BLaER1 treated with 17β-estradiol and CSF1 and Interleukin-3, amounts not matched to agents 10 nM and 100 nM (cell line): ENCODE results near the gene C11orf21.
A peak's percentile ranks its signal among the peaks of the same experiment; 100 is the strongest.
"Not testable (repeated sequence)": the region's sequence is repeated elsewhere in the genome, so short reads cannot be mapped to it uniquely, and the experiment has no call there.

ENCODE experiments used
- H3K27ac ChIP-seq, 11 experiments: shearing (Covaris generic); formaldehyde crosslinking; 2 replicates each; pipeline ENCODE4 v1.8.1; 2022
- H3K27me3 ChIP-seq, 11 experiments: shearing (Covaris generic); formaldehyde crosslinking; 2 replicates each; pipeline ENCODE4 v1.8.1; 2022
- H3K36me3 ChIP-seq, 11 experiments: shearing (Covaris generic); formaldehyde crosslinking; 2 replicates each; pipeline ENCODE4 v1.8.1; 2022
- H3K4me1 ChIP-seq, 10 experiments: shearing (Covaris generic); formaldehyde crosslinking; 2 replicates each; pipeline ENCODE4 v1.8.1; 2022
- H3K4me2 ChIP-seq, 11 experiments: shearing (Covaris generic); formaldehyde crosslinking; 2 replicates each; pipeline ENCODE4 v1.8.1; 2022
- H3K4me3 ChIP-seq, 10 experiments: shearing (Covaris generic); formaldehyde crosslinking; 2 replicates each; pipeline ENCODE4 v1.8.1; 2022
- H3K9ac ChIP-seq, 11 experiments: shearing (Covaris generic); formaldehyde crosslinking; 2 replicates each; pipeline ENCODE4 v1.8.1; 2022
- H3K9me3 ChIP-seq, 11 experiments: shearing (Covaris generic); formaldehyde crosslinking; replicated peaks in 1 of 11; 2 replicates each; pipeline ENCODE4 v1.8.1; 2022
- H4K20me1 ChIP-seq, 11 experiments: shearing (Covaris generic); formaldehyde crosslinking; 2 replicates each; pipeline ENCODE4 v1.8.1; 2022
- Cebpa-rat ChIP-seq, 11 experiments: shearing (Covaris generic); IDR thresholded peaks; 2 replicates each; pipeline ENCODE4 v1.8.1; 2022

The C11orf21 gene

GRCh38 chr11:2332569-2332968, 30.9 kb upstream of the C11orf21 start:
- not testable (repeated sequence) for H4K20me1 ChIP-seq, H3K27ac ChIP-seq, H3K4me3 ChIP-seq, H3K4me2 ChIP-seq, H3K9ac ChIP-seq, H3K27me3 ChIP-seq, H3K36me3 ChIP-seq, H3K4me1 ChIP-seq
- H3K9me3 ChIP-seq = peaks cover 15 to 33% (median 25%) of the 10 kb centered on the region in 11 experiments

GRCh38 chr11:2331404-2331803, 29.7 kb upstream of the C11orf21 start:
- Histone ChIP-seq H3K36me3 (no peaks in the 10 kb centered on the region; a peak in 1 of 22 replicates), H3K9me3 (peaks cover 15 to 33% (median 25%) of the 10 kb centered on the region in 11 experiments), H4K20me1 (no peaks in the 10 kb centered on the region), H3K4me1 (peaks cover 0 to 16% (median under 1%) of the 10 kb centered on the region in 10 experiments; a peak in 8 of 20 replicates), H3K4me3 (no peak overlapping the region), H3K9ac (no peak overlapping the region), H3K4me2 (no peak overlapping the region), H3K27me3 (no peaks in the 10 kb centered on the region), H3K27ac (no peak overlapping the region)
- no peak for TF ChIP-seq Cebpa-rat (IDR thresholded peaks at IDR 0.05)

- H3K4me3 ChIP-seq = no peak overlapping the region
- no peak overlapping the region for H3K9ac ChIP-seq
- H3K4me1 ChIP-seq = peaks cover 0 to 16% (median 0%) of the 10 kb centered on the region in 10 experiments; a peak in 7 of 20 replicates
- TF ChIP-seq Cebpa-rat (IDR thresholded peaks at IDR 0.05) = no peak
- H3K27ac ChIP-seq = no peak overlapping the region
- no peak overlapping the region for H3K4me2 ChIP-seq
- H4K20me1 ChIP-seq = no peaks in the 10 kb centered on the region
- H3K9me3 ChIP-seq = peaks cover 15 to 33% (median 25%) of the 10 kb centered on the region in 11 experiments
- H3K36me3 ChIP-seq = no peaks in the 10 kb centered on the region; a peak in 1 of 22 replicates
- no peaks in the 10 kb centered on the region for H3K27me3 ChIP-seq
Measured at GRCh38 chr11:2330696-2331095, 29.0 kb upstream of the C11orf21 start.

GRCh38 chr11:2329551-2329950, 27.8 kb upstream of the C11orf21 start:
- no peak for TF ChIP-seq Cebpa-rat (IDR thresholded peaks at IDR 0.05)
- Histone ChIP-seq H3K4me1 (peaks cover 0 to 16% (median 0%) of the 10 kb centered on the region in 10 experiments; a peak in 7 of 20 replicates), H3K27ac (no peak overlapping the region), H3K9me3 (peaks cover 15 to 34% (median 25%) of the 10 kb centered on the region in 11 experiments), H3K4me3 (no peak overlapping the region), H3K36me3 (no peaks in the 10 kb centered on the region; a peak in 1 of 22 replicates), H3K9ac (no peak overlapping the region), H3K27me3 (no peaks in the 10 kb centered on the region), H3K4me2 (peak overlapping the region in 4 of 11 experiments; percentile 7 to 26 (median 12); a peak in 3 of 22 replicates), H4K20me1 (no peaks in the 10 kb centered on the region)

- Histone ChIP-seq H3K4me1 (peaks cover 0 to 16% (median 0%) of the 10 kb centered on the region in 10 experiments; a peak in 7 of 20 replicates), H3K36me3 (no peaks in the 10 kb centered on the region; a peak in 1 of 22 replicates), H4K20me1 (no peaks in the 10 kb centered on the region), H3K9me3 (peaks cover 15 to 39% (median 25%) of the 10 kb centered on the region in 11 experiments), H3K4me2 (peak overlapping the region in 4 of 11 experiments; percentile 7 to 26 (median 12); a peak in 3 of 22 replicates), H3K27ac (no peak overlapping the region), H3K4me3 (no peak overlapping the region), H3K27me3 (no peaks in the 10 kb centered on the region), H3K9ac (no peak overlapping the region)
- TF ChIP-seq Cebpa-rat (IDR thresholded peaks at IDR 0.05) = no peak
Measured at GRCh38 chr11:2328656-2329354, 27.1 kb upstream of the C11orf21 start.

- H3K36me3 ChIP-seq = no peaks in the 10 kb centered on the region; a peak in 1 of 22 replicates
- no peak overlapping the region for H3K9ac ChIP-seq
- H3K27ac ChIP-seq = no peak overlapping the region
- H3K27me3 ChIP-seq = no peaks in the 10 kb centered on the region
- H3K4me1 ChIP-seq = peaks cover 0 to 16% (median 0%) of the 10 kb centered on the region in 10 experiments; a peak in 7 of 20 replicates
- H3K4me3 ChIP-seq = no peak overlapping the region
- no peaks in the 10 kb centered on the region for H4K20me1 ChIP-seq
- no peak for TF ChIP-seq Cebpa-rat (IDR thresholded peaks at IDR 0.05)
- no peak overlapping the region for H3K4me2 ChIP-seq
- H3K9me3 ChIP-seq = peaks cover 15 to 40% (median 25%) of the 10 kb centered on the region in 11 experiments
Measured at GRCh38 chr11:2328021-2328420, 26.3 kb upstream of the C11orf21 start.

- Histone ChIP-seq H4K20me1 (no peaks in the 10 kb centered on the region), H3K9ac (no peak overlapping the region), H3K27me3 (no peaks in the 10 kb centered on the region), H3K36me3 (no peaks in the 10 kb centered on the region; a peak in 1 of 22 replicates), H3K4me1 (peaks cover 0 to 16% (median 0%) of the 10 kb centered on the region in 10 experiments; a peak in 7 of 20 replicates), H3K4me2 (peak overlapping the region in 4 of 11 experiments; percentile 20 to 28 (median 24); a peak in 2 of 22 replicates), H3K27ac (no peak overlapping the region), H3K4me3 (no peak overlapping the region), H3K9me3 (peaks cover 22 to 50% (median 33%) of the 10 kb centered on the region in 11 experiments)
- no peak for TF ChIP-seq Cebpa-rat (IDR thresholded peaks at IDR 0.05)
Measured at GRCh38 chr11:2327032-2327431, 25.3 kb upstream of the C11orf21 start.

- Histone ChIP-seq H3K9me3 (peaks cover 11 to 43% (median 20%) of the 10 kb centered on the region in 11 experiments), H3K36me3 (no peaks in the 10 kb centered on the region; a peak in 1 of 22 replicates), H4K20me1 (no peaks in the 10 kb centered on the region), H3K9ac (no peak overlapping the region), H3K4me1 (peaks cover 0 to 18% (median 0%) of the 10 kb centered on the region in 10 experiments; a peak in 8 of 20 replicates), H3K4me3 (no peak overlapping the region), H3K27ac (no peak overlapping the region), H3K4me2 (no peak overlapping the region), H3K27me3 (no peaks in the 10 kb centered on the region)
- no peak for TF ChIP-seq Cebpa-rat (IDR thresholded peaks at IDR 0.05)
Measured at GRCh38 chr11:2325719-2326118, 24.0 kb upstream of the C11orf21 start.

GRCh38 chr11:2325123-2325522, 23.4 kb upstream of the C11orf21 start:
- peaks cover 0 to 24% (median 2%) of the 10 kb centered on the region in 10 experiments; a peak in 10 of 20 replicates for H3K4me1 ChIP-seq
- no peak overlapping the region for H3K27ac ChIP-seq
- H3K4me2 ChIP-seq = no peak overlapping the region
- no peaks in the 10 kb centered on the region for H3K36me3 ChIP-seq
- H3K9ac ChIP-seq = no peak overlapping the region
- H3K27me3 ChIP-seq = no peaks in the 10 kb centered on the region
- H4K20me1 ChIP-seq = no peaks in the 10 kb centered on the region
- H3K4me3 ChIP-seq = no peak overlapping the region
- H3K9me3 ChIP-seq = peaks cover 5 to 37% (median 14%) of the 10 kb centered on the region in 11 experiments; a peak in 20 of 22 replicates
- TF ChIP-seq Cebpa-rat (IDR thresholded peaks at IDR 0.05) = no peak
